Measurements from ENCODE around the gene CHCHD10.

GRCh38 chr22:23784215-23784732, 16.5 kb upstream of the CHCHD10 start:
- no peak for TF ChIP-seq POLR2AphosphoS5 (IDR thresholded peaks at IDR 0.05; ENCODE audit: low read depth, low read length)
- no peak for TF ChIP-seq CTCF (IDR thresholded peaks at IDR 0.05; ENCODE audit: control extremely low read depth in 1 of 3, insufficient read depth in 1 of 3, low read depth in 1 of 3, low read length in 3 of 3)
